Tibial nerve (tissue), 4 donors: ENCODE results near the gene NRSN1.

ENCODE experiments used
- EP300 ChIP-seq, 2 donors: sonication (generic); formaldehyde crosslinking; IDR thresholded peaks; one replicate each; pipeline ENCODE4 v1.6.1; 2017; ENCODE audit warnings: antibody characterized with exemption in 2 of 2, mild to moderate bottlenecking in 1 of 2
- POLR2A ChIP-seq, 2 donors: fragments of 450-650 bp; IDR thresholded peaks; one replicate each; pipeline ENCODE4 v1.6.1; 2017; ENCODE audit warnings: antibody characterized with exemption in 2 of 2, mild to moderate bottlenecking in 2 of 2, moderate library complexity in 2 of 2
- TF ChIP-seq, protein P1 (sequence below), 5 experiments: fragments of 200-600 bp in 3 of 5; fragments of 450-650 bp in 2 of 5; sonication (generic) in 3 of 5; IDR thresholded peaks; one replicate each; pipeline ENCODE4 v1.5.1; 2016 to 2019; ENCODE audit warnings: antibody characterized with exemption in 5 of 5, mild to moderate bottlenecking in 3 of 5, moderate library complexity in 2 of 5

GRCh38 chr6:24139639-24140038 is 13.6 kb downstream of the NRSN1 start:
- TF ChIP-seq EP300 (IDR thresholded peaks at IDR 0.05), result no peak
- TF ChIP-seq, protein P1, sequence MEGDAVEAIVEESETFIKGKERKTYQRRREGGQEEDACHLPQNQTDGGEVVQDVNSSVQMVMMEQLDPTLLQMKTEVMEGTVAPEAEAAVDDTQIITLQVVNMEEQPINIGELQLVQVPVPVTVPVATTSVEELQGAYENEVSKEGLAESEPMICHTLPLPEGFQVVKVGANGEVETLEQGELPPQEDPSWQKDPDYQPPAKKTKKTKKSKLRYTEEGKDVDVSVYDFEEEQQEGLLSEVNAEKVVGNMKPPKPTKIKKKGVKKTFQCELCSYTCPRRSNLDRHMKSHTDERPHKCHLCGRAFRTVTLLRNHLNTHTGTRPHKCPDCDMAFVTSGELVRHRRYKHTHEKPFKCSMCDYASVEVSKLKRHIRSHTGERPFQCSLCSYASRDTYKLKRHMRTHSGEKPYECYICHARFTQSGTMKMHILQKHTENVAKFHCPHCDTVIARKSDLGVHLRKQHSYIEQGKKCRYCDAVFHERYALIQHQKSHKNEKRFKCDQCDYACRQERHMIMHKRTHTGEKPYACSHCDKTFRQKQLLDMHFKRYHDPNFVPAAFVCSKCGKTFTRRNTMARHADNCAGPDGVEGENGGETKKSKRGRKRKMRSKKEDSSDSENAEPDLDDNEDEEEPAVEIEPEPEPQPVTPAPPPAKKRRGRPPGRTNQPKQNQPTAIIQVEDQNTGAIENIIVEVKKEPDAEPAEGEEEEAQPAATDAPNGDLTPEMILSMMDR (IDR thresholded peaks at IDR 0.05), result no peak
- no peak for TF ChIP-seq POLR2A (IDR thresholded peaks at IDR 0.05)
